Endothelial cell of umbilical vein (primary cell): ENCODE results near the gene TPK1. TPM values are rescaled to one million over a fixed set of nuclear protein-coding genes. Genes with fewer than 3 reads are reported as not detected.

Experiments
- BruUV-seq: library from RNA; stranded (reverse); fragments of 400-500 nt; replicated peaks from 2 replicates; lab custom pipeline; 2021; lab: Mats Ljungman, UMichigan
- CTCF ChIA-PET: fragments of 300-600, 350-600 bp; sonication (Branson Sonifier 250); formaldehyde crosslinking; loops from one replicate; lab custom pipeline; 2021; ENCODE audit warnings: antibody characterized with exemption, inconsistent platforms; lab: Charles Lee
- POLR2A ChIA-PET: fragments of 300-600, 350-600 bp; sonication (Branson Sonifier 250); formaldehyde crosslinking; loops from one replicate; lab custom pipeline; 2021; ENCODE audit warnings: antibody characterized with exemption, inconsistent platforms; lab: Charles Lee
- DNase-seq: peaks from one replicate; pipeline ENCODE4 v3.0.0-alpha.2; 2011; ENCODE audit warnings: low read depth, low spot score
- FAIRE-seq: peaks from 2 replicates; lab custom pipeline; 2011; peaks lifted over from hg19 to GRCh38; lab: Jason Lieb, UNC
- H2AFZ ChIP-seq: 2 replicates; pipeline ENCODE4 v1.6.0; 2012; ENCODE audit warnings: low read depth, low read length, control low read depth, inconsistent platforms
- H3K27ac ChIP-seq: 2 replicates; pipeline ENCODE4 v1.5.1; 2011; ENCODE audit warnings: low read depth, mild to moderate bottlenecking, control low read depth, low read length, moderate library complexity; ENCODE audit not compliant: insufficient read depth
- H3K27me3 ChIP-seq, 2 experiments: 2 replicates each; pipeline versions ENCODE4 v1.6.0 to v1.6.1; 2011; ENCODE audit warnings: low read length in 2 of 2, mixed read lengths in 1 of 2; ENCODE audit not compliant: control insufficient read depth in 2 of 2, insufficient read depth in 2 of 2
- H3K36me3 ChIP-seq, 2 experiments: 2 replicates in 1 of 2; 3 replicates in 1 of 2; pipeline ENCODE4 v1.5.1; 2011; ENCODE audit warnings: low read length in 2 of 2, mild to moderate bottlenecking in 1 of 2, moderate library complexity in 1 of 2; ENCODE audit not compliant: control insufficient read depth in 2 of 2, insufficient read depth in 2 of 2; ENCODE audit errors: extremely low read depth in 1 of 2
- H3K4me1 ChIP-seq: 3 replicates; pipeline ENCODE4 v1.5.1; 2011; ENCODE audit warnings: mild to moderate bottlenecking, low read length; ENCODE audit not compliant: control insufficient read depth, insufficient read depth; ENCODE audit errors: extremely low read depth
- H3K4me2 ChIP-seq: 2 replicates; pipeline ENCODE4 v1.6.1; 2011; ENCODE audit warnings: low read length, control low read depth, mixed read lengths; ENCODE audit not compliant: insufficient read depth
- H3K4me3 ChIP-seq, 3 experiments: fragments of 200-600 bp in 1 of 3; sonication (generic), shearing (Covaris generic) in 1 of 3; replicated peaks in 1 of 3; 2 replicates each; pipeline ENCODE4 v1.5.1; 2011 to 2016; ENCODE audit warnings: control low read depth in 3 of 3, low read length in 3 of 3, mild to moderate bottlenecking in 2 of 3, inconsistent platforms in 1 of 3, low read depth in 1 of 3, moderate library complexity in 1 of 3; ENCODE audit not compliant: insufficient read depth in 1 of 3
- H3K79me2 ChIP-seq: 2 replicates; pipeline ENCODE4 v1.6.0; 2012; ENCODE audit warnings: low read length, inconsistent platforms; ENCODE audit not compliant: control insufficient read depth, insufficient read depth
- H3K9ac ChIP-seq: replicated peaks from 2 replicates; pipeline ENCODE3; 2011; ENCODE audit warnings: low read length, control low read depth; ENCODE audit not compliant: insufficient read depth; ENCODE audit errors: extremely low read depth
- H3K9me1 ChIP-seq: replicated peaks from 3 replicates; pipeline ENCODE4 v1.6.0; 2011; ENCODE audit warnings: mild to moderate bottlenecking, low read length; ENCODE audit not compliant: control insufficient read depth, insufficient read depth; ENCODE audit errors: extremely low read depth
- H3K9me3 ChIP-seq: replicated peaks from 2 replicates; pipeline ENCODE4 v1.5.1; 2012; ENCODE audit warnings: low read length, inconsistent platforms; ENCODE audit not compliant: control insufficient read depth, insufficient read depth
- H4K20me1 ChIP-seq: replicated peaks from 2 replicates; pipeline ENCODE3; 2011; ENCODE audit warnings: mild to moderate bottlenecking, low read length; ENCODE audit not compliant: control insufficient read depth, insufficient read depth; ENCODE audit errors: extremely low read depth
- CTCF ChIP-seq, 2 donors: IDR thresholded peaks; 1 replicate in 1 of 2; 2 replicates in 1 of 2; pipeline ENCODE4 v1.5.1; 2011; ENCODE audit warnings: low read length in 2 of 2, mild to moderate bottlenecking in 2 of 2, moderate library complexity in 2 of 2, control low read depth in 1 of 2, inconsistent platforms in 1 of 2, low read depth in 1 of 2; ENCODE audit not compliant: insufficient read depth in 1 of 2; ENCODE audit errors: extremely low read depth in 1 of 2
- FOS ChIP-seq: IDR thresholded peaks from 2 replicates; pipeline ENCODE4 v1.6.1; 2011; ENCODE audit warnings: mild to moderate bottlenecking, low read length, moderate library complexity, borderline replicate concordance; ENCODE audit not compliant: insufficient read depth
- GATA2 ChIP-seq: IDR thresholded peaks from 2 replicates; pipeline ENCODE4 v1.7.0; 2011; ENCODE audit warnings: low read depth, mild to moderate bottlenecking, moderate library complexity, mixed read lengths, low read length; ENCODE audit not compliant: insufficient read length, insufficient read depth
- JUN ChIP-seq: IDR thresholded peaks from 2 replicates; pipeline ENCODE4 v1.6.1; 2011; ENCODE audit warnings: borderline replicate concordance, low read depth; ENCODE audit not compliant: insufficient read length, insufficient read depth
- MAX ChIP-seq: IDR thresholded peaks from 2 replicates; pipeline ENCODE4 v1.6.1; 2011; ENCODE audit not compliant: insufficient read depth, insufficient read length
- MYC ChIP-seq: IDR thresholded peaks from one replicate; pipeline ENCODE4 v1.6.1; 2011; ENCODE audit warnings: mild to moderate bottlenecking, low read depth, low read length
- POLR2A ChIP-seq: IDR thresholded peaks from 2 replicates; pipeline ENCODE4 v1.6.1; 2012; ENCODE audit warnings: low read depth, mild to moderate bottlenecking, control low read depth, low read length
- dilution Hi-C: fragments of 300-500 bp; cut with MboI; formaldehyde crosslinking; loops from one replicate; pipeline ENCODE4 v1.15.0; 2019; ENCODE audit warnings: low sequenced_read_pairs; ENCODE audit not compliant: extremely low pct_ligation_motif_present
- intact Hi-C: fragments of 100-400 bp; cut with micrococcal nuclease; formaldehyde crosslinking; loops from one replicate; pipeline ENCODE4 v1.10.0; 2022
- polyA plus RNA-seq, 4 experiments: library from polyadenylated mRNA; depleted of rRNA in 3 of 4; stranded (reverse) in 3 of 4; unstranded in 1 of 4; fragments of >200 nt; gene quantifications; 2 replicates each; pipeline versions ENCODE4 v1.2.1 to v1.2.3, GENCODE V29; 2011 to 2012; ENCODE audit warnings: missing spikeins in 1 of 4
- total RNA-seq: library from RNA; stranded (reverse); gene quantifications from 2 replicates; pipeline ENCODE4 v1.2.3, GENCODE V29; 2021

The TPK1 gene
- total and polyA plus RNA-seq, 2 donors (not counting 3 experiments of a cell fraction or from before 2014, with no cell fraction given), result 7.5 to 9.3 TPM

GRCh38 chr7:144508702-144509101 is 327.2 kb downstream of the TPK1 start:
- no peak for FAIRE-seq

GRCh38 chr7:144503215-144503614 is 332.6 kb downstream of the TPK1 start:
- Histone ChIP-seq H3K27me3 (no peaks in the 10 kb centered on the region), H3K9me3 (no peaks in the 10 kb centered on the region), H2AFZ (no peak overlapping the region), H3K4me3 (no peak overlapping the region), H3K4me1 (no peaks in the 10 kb centered on the region), H3K79me2 (no peaks in the 10 kb centered on the region), H3K36me3 (no peaks in the 10 kb centered on the region), H3K4me2 (no peak overlapping the region), H3K27ac (no peak overlapping the region), H3K9ac (no peak overlapping the region), H3K9me1 (no peaks in the 10 kb centered on the region), H4K20me1 (no peaks in the 10 kb centered on the region)
- ChIA-PET CTCF (no interaction called here), POLR2A (no interaction called here)
- dilution Hi-C loops (no loop called here), intact Hi-C loops (no loop called here)
- no peak for DNase-seq
- BruUV-seq, result no TSS peak
- TF ChIP-seq POLR2A (no peak), MYC (no peak), GATA2 (no peak), JUN (no peak), FOS (no peak), MAX (no peak), CTCF (IDR thresholded peaks at IDR 0.05; ENCODE audit: extremely low read depth in 1 of 2, insufficient read depth in 1 of 2, low read depth in 1 of 2, low read length in 2 of 2) (no peak)
- no peak for FAIRE-seq

More at GRCh38 chr7:144508702-144509101, 327.2 kb downstream of the TPK1 start:
- intact Hi-C loops, result no loop called here
- no peak for TF ChIP-seq CTCF (IDR thresholded peaks at IDR 0.05; ENCODE audit: extremely low read depth in 1 of 2, insufficient read depth in 1 of 2, low read depth in 1 of 2, low read length in 2 of 2)
- BruUV-seq, result no TSS peak
- DNase-seq, result no peak
- Histone ChIP-seq H3K4me2 (no peak overlapping the region), H2AFZ (no peak overlapping the region), H3K4me1 (no peaks in the 10 kb centered on the region), H3K9me3 (no peaks in the 10 kb centered on the region), H3K79me2 (no peaks in the 10 kb centered on the region), H3K4me3 (no peak overlapping the region), H3K27me3 (no peaks in the 10 kb centered on the region), H4K20me1 (no peaks in the 10 kb centered on the region), H3K36me3 (no peaks in the 10 kb centered on the region), H3K9me1 (no peaks in the 10 kb centered on the region), H3K9ac (no peak overlapping the region), H3K27ac (no peak overlapping the region)
- dilution Hi-C loops, result no loop called here
- ChIA-PET CTCF (interaction anchor here (1.4 kb wide), 1 partner anchor 55 kb away, joined by 4 read pairs; no protein-coding TSS in a partner anchor), POLR2A (no interaction called here)
